Trophoblast cell (in vitro differentiated cells and primary cell): ENCODE measurements around the gene ZNF600.
"Not testable (repeated sequence)": the region's sequence is repeated elsewhere in the genome, so short reads cannot be mapped to it uniquely, and the experiment has no call there.

Source experiments
- DNase-seq, 2 donors: peaks; one replicate each; pipeline ENCODE4 v3.0.0-alpha.2; 2016
- H2AFZ ChIP-seq: 2 replicates; pipeline ENCODE4 v1.6.1; 2013; ENCODE audit warnings: low read length, moderate library complexity, mild to moderate bottlenecking; ENCODE audit not compliant: insufficient read depth, poor library complexity
- H2AK5ac ChIP-seq: 2 replicates; pipeline ENCODE4 v1.6.1; 2013; ENCODE audit warnings: mild to moderate bottlenecking, low read length
- H2BK120ac ChIP-seq: 2 replicates; pipeline ENCODE4 v1.6.1; 2013; ENCODE audit warnings: low read length, mild to moderate bottlenecking, moderate library complexity; ENCODE audit not compliant: insufficient read depth, poor library complexity
- H2BK12ac ChIP-seq: 2 replicates; pipeline ENCODE4 v1.6.1; 2013; ENCODE audit warnings: mild to moderate bottlenecking, low read length, moderate library complexity
- H2BK5ac ChIP-seq: 2 replicates; pipeline ENCODE4 v1.6.1; 2013; ENCODE audit warnings: low read length, low read depth, moderate library complexity, mild to moderate bottlenecking; ENCODE audit not compliant: poor library complexity
- H3K14ac ChIP-seq: 2 replicates; pipeline ENCODE4 v1.6.1; 2013; ENCODE audit warnings: mild to moderate bottlenecking, low read length
- H3K18ac ChIP-seq: 2 replicates; pipeline ENCODE4 v1.6.1; 2013; ENCODE audit warnings: mild to moderate bottlenecking, low read length
- H3K23ac ChIP-seq: 2 replicates; pipeline ENCODE4 v1.6.1; 2013; ENCODE audit warnings: low read length
- H3K27ac ChIP-seq: 2 replicates; pipeline ENCODE4 v1.5.1; 2013; ENCODE audit warnings: low read depth, mild to moderate bottlenecking, inconsistent platforms, low read length, moderate library complexity
- H3K27me3 ChIP-seq: 2 replicates; pipeline ENCODE4 v1.6.1; 2013; ENCODE audit warnings: inconsistent platforms, mild to moderate bottlenecking, low read length, moderate library complexity; ENCODE audit not compliant: insufficient read depth
- H3K36me3 ChIP-seq, 2 experiments: 1 replicate in 1 of 2; 2 replicates in 1 of 2; pipeline ENCODE4 v1.6.1; 2013; ENCODE audit warnings: low read length in 2 of 2, mild to moderate bottlenecking in 2 of 2, moderate library complexity in 1 of 2; ENCODE audit not compliant: insufficient read depth in 2 of 2, control insufficient read depth in 1 of 2
- H3K4ac ChIP-seq: 2 replicates; pipeline ENCODE4 v1.6.1; 2013; ENCODE audit warnings: low read depth, mild to moderate bottlenecking, low read length, moderate library complexity
- H3K4me1 ChIP-seq, 2 experiments: 1 replicate in 1 of 2; 2 replicates in 1 of 2; pipeline ENCODE4 v1.6.1; 2013; ENCODE audit warnings: low read length in 2 of 2, mild to moderate bottlenecking in 2 of 2, moderate library complexity in 1 of 2; ENCODE audit not compliant: insufficient read depth in 2 of 2, control insufficient read depth in 1 of 2
- H3K4me2 ChIP-seq: 2 replicates; pipeline ENCODE4 v1.6.1; 2013; ENCODE audit warnings: inconsistent platforms, mild to moderate bottlenecking, low read length, moderate library complexity
- H3K4me3 ChIP-seq: 2 replicates; pipeline ENCODE4 v1.5.1; 2013; ENCODE audit warnings: mild to moderate bottlenecking, low read depth, low read length, inconsistent platforms
- H3K79me1 ChIP-seq: one replicate; pipeline ENCODE4 v1.6.1; 2013; ENCODE audit warnings: low read length
- H3K79me2 ChIP-seq: 2 replicates; pipeline ENCODE4 v1.6.1; 2013; ENCODE audit warnings: low read length, mild to moderate bottlenecking; ENCODE audit not compliant: control insufficient read depth, insufficient read depth, poor library complexity
- H3K9ac ChIP-seq: 2 replicates; pipeline ENCODE4 v1.6.1; 2013; ENCODE audit warnings: mild to moderate bottlenecking, low read length
- H3K9me3 ChIP-seq: 2 replicates; pipeline ENCODE4 v1.6.1; 2013; ENCODE audit warnings: low read depth, mild to moderate bottlenecking, control low read depth, inconsistent platforms, low read length; ENCODE audit not compliant: insufficient read depth
- H4K12ac ChIP-seq: 2 replicates; pipeline ENCODE4 v1.6.1; 2013; ENCODE audit warnings: low read depth, mild to moderate bottlenecking, low read length, moderate library complexity
- H4K8ac ChIP-seq: 2 replicates; pipeline ENCODE4 v1.6.1; 2013; ENCODE audit warnings: low read depth, mild to moderate bottlenecking, low read length, moderate library complexity
- H4K91ac ChIP-seq: one replicate; pipeline ENCODE4 v1.6.1; 2013; ENCODE audit warnings: low read depth, mild to moderate bottlenecking, low read length, moderate library complexity
- whole genome bisulfite sequencing: extraction: QIAGEN DNeasy Blood & Tissue Kit; methylation state at CpG from one replicate; pipeline ENCODE4 v1.1.7; 2013; ENCODE audit warnings: missing lambda C conversion rate; ENCODE audit not compliant: insufficient read length, insufficient coverage; ENCODE audit errors: extremely low coverage; 5-methylcytosine and 5-hydroxymethylcytosine counted together

The ZNF600 gene

GRCh38 chr19:52749780-52750179, 36.8 kb downstream of the ZNF600 start:
- Histone ChIP-seq H3K79me1 (peaks cover 4% of the 10 kb centered on the region), H3K36me3 (no peaks in the 10 kb centered on the region), H4K8ac (peak overlapping the region; percentile 62), H3K14ac (no peak overlapping the region), H4K12ac (no peak overlapping the region), H3K4me2 (no peak overlapping the region), H3K4me1 (peaks cover 2 to 11% of the 10 kb centered on the region in 2 experiments), H2BK5ac (no peak overlapping the region), H2AFZ (no peak overlapping the region), H3K4ac (no peak overlapping the region), H2BK120ac (no peak overlapping the region), H3K18ac (no peak overlapping the region), H3K9ac (no peak overlapping the region), H3K4me3 (no peak overlapping the region), H2BK12ac (no peak overlapping the region), H3K27ac (peak overlapping the region; percentile 43), H2AK5ac (no peak overlapping the region), H3K23ac (no peak overlapping the region), H4K91ac (peak overlapping the region; percentile 18), H3K9me3 (peaks cover under 1% of the 10 kb centered on the region), H3K27me3 (no peaks in the 10 kb centered on the region), H3K79me2 (no peaks in the 10 kb centered on the region)
- no CpG with 5 or more reads among the region's 4 CpGs for WGBS
- DNase-seq = peak in 1 of 2 donors; percentile 64

GRCh38 chr19:52748336-52748950, 38.1 kb downstream of the ZNF600 start:
- Histone ChIP-seq H2AK5ac (no peak overlapping the region), H3K4me3 (no peak overlapping the region), H3K9me3 (no peaks in the 10 kb centered on the region), H2BK12ac (peak overlapping the region; percentile 54), H4K12ac (no peak overlapping the region), H3K4ac (no peak overlapping the region), H3K27ac (no peak overlapping the region), H3K36me3 (no peaks in the 10 kb centered on the region), H3K4me2 (no peak overlapping the region), H3K9ac (no peak overlapping the region), H3K79me1 (peaks cover 7% of the 10 kb centered on the region), H3K14ac (no peak overlapping the region), H4K91ac (no peak overlapping the region), H2AFZ (no peak overlapping the region), H4K8ac (peak overlapping the region; percentile 13), H3K27me3 (no peaks in the 10 kb centered on the region), H3K18ac (no peak overlapping the region), H3K4me1 (peaks cover 2 to 11% of the 10 kb centered on the region in 2 experiments), H3K23ac (no peak overlapping the region), H3K79me2 (no peaks in the 10 kb centered on the region), H2BK5ac (no peak overlapping the region), H2BK120ac (no peak overlapping the region)
- DNase-seq = peak in 1 of 2 donors; percentile 69
- WGBS = no CpG with 5 or more reads among the region's 8 CpGs

GRCh38 chr19:52745919-52746318, 40.7 kb downstream of the ZNF600 start:
- no CpG with 5 or more reads among the region's 10 CpGs for WGBS
- not testable (repeated sequence) for H3K23ac ChIP-seq, H2BK120ac ChIP-seq, DNase-seq, H3K14ac ChIP-seq, H2AFZ ChIP-seq, H2BK5ac ChIP-seq, H3K4ac ChIP-seq, H3K36me3 ChIP-seq, H3K79me2 ChIP-seq, H4K8ac ChIP-seq, H2AK5ac ChIP-seq, H3K9me3 ChIP-seq, H2BK12ac ChIP-seq, H3K9ac ChIP-seq, H3K27me3 ChIP-seq, H3K4me3 ChIP-seq, H4K12ac ChIP-seq, H3K27ac ChIP-seq, H3K18ac ChIP-seq, H3K4me2 ChIP-seq
- peaks cover 17% of the 10 kb centered on the region for H3K79me1 ChIP-seq
- H4K91ac ChIP-seq = peak overlapping the region; percentile 33
- peaks cover 11 to 30% of the 10 kb centered on the region in 2 experiments for H3K4me1 ChIP-seq

GRCh38 chr19:52743091-52743490, 43.5 kb downstream of the ZNF600 start:
- Histone ChIP-seq H3K14ac (peak overlapping the region; percentile 43), H3K4me2 (no peak overlapping the region), H2AFZ (no peak overlapping the region), H2AK5ac (peak overlapping the region; percentile 44), H4K8ac (peak overlapping the region; percentile 40), H3K4ac (no peak overlapping the region), H3K9ac (no peak overlapping the region), H3K36me3 (no peaks in the 10 kb centered on the region), H3K9me3 (no peaks in the 10 kb centered on the region), H3K27me3 (no peaks in the 10 kb centered on the region), H3K4me3 (no peak overlapping the region), H3K4me1 (peaks cover 15 to 25% of the 10 kb centered on the region in 2 experiments), H3K23ac (no peak overlapping the region), H3K79me1 (peaks cover 26% of the 10 kb centered on the region), H2BK120ac (peak overlapping the region; percentile 83), H2BK12ac (peak overlapping the region; percentile 76), H3K18ac (peak overlapping the region; percentile 48), H2BK5ac (peak overlapping the region; percentile 53), H4K12ac (no peak overlapping the region), H3K79me2 (no peaks in the 10 kb centered on the region), H3K27ac (peak overlapping the region; percentile 93), H4K91ac (peak overlapping the region; percentile 83)
- no peak for DNase-seq
- no CpG with 5 or more reads among the region's 3 CpGs for WGBS
